Epithelial cell of proximal tubule (primary cell): ENCODE results near the gene TRERF1. TPM values are rescaled to one million over a fixed set of nuclear protein-coding genes. Genes with fewer than 3 reads are reported as not detected.

Experiments
- DNase-seq: peaks from one replicate; pipeline ENCODE4 v3.0.0-alpha.2; 2011; ENCODE audit warnings: low read depth
- H3K4me3 ChIP-seq: 2 replicates; pipeline ENCODE4 v1.5.1; 2011; ENCODE audit warnings: low read depth, mild to moderate bottlenecking, low read length
- total RNA-seq: library from RNA; depleted of rRNA; stranded (reverse); fragments of >200 nt; gene quantifications from 2 replicates; pipeline ENCODE4 v1.2.3, GENCODE V29; 2015
- TF ChIP-seq, protein P1 (sequence below): conservative IDR thresholded peaks from 2 replicates; pipeline ENCODE4 v1.5.1; 2012; ENCODE audit warnings: low read depth, mild to moderate bottlenecking, low read length

Gene TRERF1
- total RNA-seq, 1 donor from 2014 or later = 2.2 TPM

DNA sequence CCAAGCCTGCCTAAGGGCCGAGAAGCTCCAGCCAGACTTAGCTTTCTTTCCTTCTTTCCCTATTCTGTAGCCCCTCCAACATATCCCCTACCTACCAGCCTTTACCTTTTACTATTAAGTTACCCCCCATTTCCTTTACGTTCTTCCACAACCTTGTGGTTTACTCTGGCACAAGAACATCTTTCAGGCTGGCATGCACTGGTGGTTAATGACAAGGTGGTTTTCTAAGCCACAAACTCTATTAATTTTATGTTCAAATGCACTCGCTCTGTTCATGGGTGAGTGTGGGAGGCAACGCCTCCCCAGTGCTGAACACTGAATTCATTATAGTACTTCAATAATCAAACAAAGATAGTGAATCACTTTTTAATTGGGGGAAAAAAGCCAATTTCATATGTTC is 64.4 kb downstream of the TRERF1 start:
- no peak overlapping the region for H3K4me3 ChIP-seq
- no peak for DNase-seq
- TF ChIP-seq, protein P1, sequence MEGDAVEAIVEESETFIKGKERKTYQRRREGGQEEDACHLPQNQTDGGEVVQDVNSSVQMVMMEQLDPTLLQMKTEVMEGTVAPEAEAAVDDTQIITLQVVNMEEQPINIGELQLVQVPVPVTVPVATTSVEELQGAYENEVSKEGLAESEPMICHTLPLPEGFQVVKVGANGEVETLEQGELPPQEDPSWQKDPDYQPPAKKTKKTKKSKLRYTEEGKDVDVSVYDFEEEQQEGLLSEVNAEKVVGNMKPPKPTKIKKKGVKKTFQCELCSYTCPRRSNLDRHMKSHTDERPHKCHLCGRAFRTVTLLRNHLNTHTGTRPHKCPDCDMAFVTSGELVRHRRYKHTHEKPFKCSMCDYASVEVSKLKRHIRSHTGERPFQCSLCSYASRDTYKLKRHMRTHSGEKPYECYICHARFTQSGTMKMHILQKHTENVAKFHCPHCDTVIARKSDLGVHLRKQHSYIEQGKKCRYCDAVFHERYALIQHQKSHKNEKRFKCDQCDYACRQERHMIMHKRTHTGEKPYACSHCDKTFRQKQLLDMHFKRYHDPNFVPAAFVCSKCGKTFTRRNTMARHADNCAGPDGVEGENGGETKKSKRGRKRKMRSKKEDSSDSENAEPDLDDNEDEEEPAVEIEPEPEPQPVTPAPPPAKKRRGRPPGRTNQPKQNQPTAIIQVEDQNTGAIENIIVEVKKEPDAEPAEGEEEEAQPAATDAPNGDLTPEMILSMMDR = no peak

DNA sequence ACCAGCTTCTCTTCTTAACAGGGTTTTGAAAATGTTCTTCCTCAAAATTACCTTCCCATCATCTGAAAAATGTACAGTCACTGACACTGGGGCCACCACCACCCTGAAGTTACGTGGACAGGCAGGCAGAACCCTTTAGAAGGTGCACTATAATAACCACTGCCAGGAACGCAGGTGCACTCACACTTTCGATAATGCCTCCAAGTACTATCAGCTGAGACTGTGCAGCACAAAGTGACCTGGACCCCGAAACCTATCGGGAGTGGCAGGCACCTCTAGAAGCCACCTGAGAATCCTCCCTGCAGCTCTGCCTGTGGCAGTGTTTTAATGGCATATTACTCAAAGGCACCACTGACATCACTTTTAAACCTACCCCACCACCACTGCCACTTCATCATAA is 66.4 kb downstream of the TRERF1 start:
- H3K4me3 ChIP-seq = no peak overlapping the region
- DNase-seq = no peak
- TF ChIP-seq, protein P1 = no peak

DNA sequence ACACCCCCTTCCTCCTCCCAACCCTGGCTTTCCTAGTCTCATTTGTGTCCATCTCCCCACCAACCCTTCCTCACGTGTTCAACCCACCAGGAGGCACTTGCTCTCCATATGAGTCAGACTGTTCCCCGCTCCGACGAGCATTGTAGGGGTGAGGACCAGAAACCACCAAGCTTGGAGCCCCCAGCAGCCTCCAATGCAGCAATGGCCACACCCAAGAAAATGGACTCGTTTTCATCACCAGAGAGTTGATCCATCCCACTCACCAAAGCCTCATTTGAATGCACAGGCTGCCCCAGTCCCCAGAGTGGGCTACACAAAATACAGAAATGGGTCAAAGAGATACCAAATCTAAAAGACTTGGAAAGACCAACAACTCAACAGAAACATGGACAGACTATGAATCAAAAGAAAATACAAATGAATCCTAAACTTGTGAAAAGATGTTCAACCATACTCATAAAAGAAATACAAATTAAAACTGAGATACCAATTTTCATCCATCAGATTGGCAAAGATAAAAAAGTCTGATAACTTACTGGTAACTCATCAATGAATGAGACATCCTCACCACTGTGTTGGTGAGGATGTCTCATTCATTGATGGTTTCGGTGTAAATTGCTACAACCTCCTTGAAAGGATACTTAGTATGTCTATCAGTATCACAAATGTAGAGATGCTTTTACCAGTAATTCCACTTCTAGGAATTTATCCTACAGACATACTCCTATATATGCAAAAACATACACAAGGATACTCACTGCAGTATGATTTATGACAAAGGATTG is 68.1 kb downstream of the TRERF1 start:
- no peak for DNase-seq
- TF ChIP-seq, protein P1 = no peak
- no peak overlapping the region for H3K4me3 ChIP-seq

DNA sequence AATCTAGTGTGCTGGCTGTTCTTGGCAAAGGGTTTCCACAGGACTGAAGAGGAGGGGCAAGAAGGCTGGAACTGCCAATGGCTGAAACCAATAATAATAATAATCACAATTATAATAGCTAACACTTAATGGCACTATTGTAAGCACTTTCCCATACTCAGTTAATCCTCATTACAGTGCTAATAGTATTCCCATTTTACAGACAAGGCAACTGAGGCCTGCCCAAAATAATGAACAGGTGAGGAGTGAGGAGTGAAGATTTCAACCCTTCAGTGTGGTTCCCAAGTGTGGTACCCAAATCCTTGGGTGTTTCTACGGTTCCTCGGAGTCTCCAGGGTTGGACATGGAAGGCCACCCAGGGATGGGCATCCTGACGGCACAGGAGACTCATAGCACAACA is 69.9 kb downstream of the TRERF1 start:
- TF ChIP-seq, protein P1 = no peak
- H3K4me3 ChIP-seq = no peak overlapping the region
- no peak for DNase-seq

DNA sequence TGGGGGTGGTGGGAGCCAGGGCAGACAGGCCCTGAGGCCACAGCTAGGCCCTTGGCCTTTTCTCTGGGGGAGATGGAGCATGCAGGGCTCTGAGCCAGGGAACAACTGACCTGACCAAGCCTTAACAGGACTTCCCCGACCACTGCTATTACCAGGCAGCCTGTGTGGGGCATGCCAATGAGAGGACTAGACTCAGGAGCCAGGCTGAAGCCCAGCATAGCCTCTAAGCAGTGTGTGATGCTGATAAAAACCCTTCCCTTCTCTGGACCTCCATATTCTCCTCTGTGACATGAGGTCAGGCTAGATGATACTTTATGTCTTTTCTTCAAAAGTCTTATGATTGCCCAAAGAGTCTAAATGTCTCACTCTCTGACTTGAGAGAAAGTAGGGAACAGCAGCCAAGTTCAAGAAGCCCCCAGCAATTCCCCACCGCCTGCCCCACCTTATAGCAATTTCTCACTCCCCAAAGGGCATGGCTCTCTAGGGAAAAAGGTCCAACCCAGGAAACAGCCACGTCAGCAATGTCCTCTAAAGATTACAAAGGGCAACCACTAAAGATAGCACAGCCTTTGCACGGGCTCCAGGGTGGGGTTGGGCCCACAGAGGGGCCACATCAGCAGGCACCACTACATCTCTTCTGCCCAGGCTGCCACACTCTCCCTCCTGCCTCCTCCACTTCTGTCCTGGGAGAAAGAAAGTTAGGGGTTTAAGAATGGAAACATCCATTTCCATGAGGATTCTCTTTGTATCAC is 71.3 kb downstream of the TRERF1 start:
- DNase-seq = no peak
- TF ChIP-seq, protein P1 = no peak
- H3K4me3 ChIP-seq = no peak overlapping the region

DNA sequence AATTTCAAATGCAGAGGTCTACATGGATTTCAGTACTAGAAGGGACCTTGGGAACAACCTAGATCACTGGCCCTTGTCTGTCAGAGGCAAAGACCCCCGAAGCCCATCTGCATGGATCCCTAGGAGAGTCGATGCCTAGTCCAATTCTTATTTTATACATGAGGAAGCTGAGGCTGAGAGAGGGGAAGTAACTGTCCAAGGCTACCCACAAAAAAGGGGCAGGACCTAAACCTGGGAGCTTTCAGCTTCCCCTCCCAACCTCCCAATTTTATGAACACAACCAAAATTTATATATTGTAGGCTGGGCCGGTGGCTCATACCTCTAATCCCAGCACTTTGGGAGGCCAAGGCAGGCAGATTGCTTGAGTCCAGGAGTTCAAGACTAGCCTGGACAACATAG is 73.2 kb downstream of the TRERF1 start:
- H3K4me3 ChIP-seq = no peak overlapping the region
- DNase-seq = no peak
- TF ChIP-seq, protein P1 = no peak
